Thyroid gland (tissue), 4 donors: ENCODE data around the gene ANKRA2.

Experiments
- CTCF ChIP-seq, 6 experiments: fragments of 200-600 bp in 3 of 6; fragments of 450-650 bp in 3 of 6; sonication (generic) in 3 of 6; IDR thresholded peaks; one replicate each; pipeline ENCODE4 v1.5.1; 2016 to 2019; ENCODE audit warnings: antibody characterized with exemption in 6 of 6, mild to moderate bottlenecking in 2 of 6, inconsistent platforms in 1 of 6, moderate library complexity in 1 of 6
- POLR2A ChIP-seq, 2 donors: fragments of 450-650 bp; IDR thresholded peaks; one replicate each; pipeline ENCODE4 v1.6.1; 2017; ENCODE audit warnings: antibody characterized with exemption in 2 of 2, mild to moderate bottlenecking in 2 of 2, moderate library complexity in 1 of 2

GRCh38 chr5:73596705-73597328, 31.4 kb upstream of the ANKRA2 start:
- peak in 4 of 6 experiments; percentile 14 to 51 (median 37) for TF ChIP-seq CTCF (IDR thresholded peaks at IDR 0.05)
- no peak for TF ChIP-seq POLR2A (IDR thresholded peaks at IDR 0.05)
